GM12872 (cell line): ENCODE results near the gene ZNF214.

Experiments used
- CTCF ChIP-seq: IDR thresholded peaks from 3 replicates; pipeline ENCODE4 v1.5.1; 2011; ENCODE audit warnings: low read depth, mild to moderate bottlenecking, low read length, moderate library complexity; ENCODE audit not compliant: insufficient read depth

Gene ZNF214

DNA sequence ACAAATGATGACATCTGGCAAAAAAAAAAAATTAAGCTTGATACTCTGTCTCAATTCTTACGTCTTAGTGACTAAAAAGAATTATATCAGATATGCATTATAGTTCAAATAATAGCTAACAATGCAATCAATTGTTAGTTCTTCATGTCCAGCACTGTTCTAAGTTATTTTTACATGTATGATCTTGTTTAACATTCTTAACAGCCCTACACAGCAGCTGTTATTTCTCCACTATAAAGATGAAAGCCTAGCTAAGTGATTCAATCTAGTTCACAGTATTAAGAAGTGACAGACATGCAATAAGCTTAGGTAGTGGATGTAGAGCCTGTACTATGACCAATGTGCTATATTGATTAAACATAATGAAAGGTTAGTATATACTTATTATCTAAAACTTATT lies 4.1 kb downstream of the ZNF214 start:
- no peak for TF ChIP-seq CTCF

GRCh38 chr11:7014118-7014517 lies 6.0 kb downstream of the ZNF214 start:
- no peak for TF ChIP-seq CTCF

GRCh38 chr11:7004482-7004881 lies 15.7 kb downstream of the ZNF214 start:
- no peak for TF ChIP-seq CTCF

DNA sequence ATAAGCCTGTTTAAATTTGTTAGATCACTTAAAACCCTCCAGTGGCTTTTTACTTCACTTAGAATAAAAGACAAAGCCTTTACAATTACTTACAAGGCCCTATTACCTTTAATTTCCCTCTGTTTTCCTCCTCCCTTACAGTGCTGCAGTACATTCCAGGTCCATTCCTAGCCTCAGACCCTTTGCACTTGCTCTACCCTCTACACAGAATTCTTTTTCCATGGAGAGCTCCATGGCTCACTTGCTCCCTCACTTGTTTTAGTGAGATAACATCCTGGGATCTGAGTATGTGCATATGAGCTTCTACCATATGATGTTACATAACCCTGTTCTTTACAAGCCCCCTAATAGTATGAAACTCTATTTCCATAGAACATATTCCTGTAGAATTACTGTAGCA lies 24.4 kb downstream of the ZNF214 start:
- TF ChIP-seq CTCF = no peak

GRCh38 chr11:6992457-6993417 lies 27.4 kb downstream of the ZNF214 start:
- no peak for TF ChIP-seq CTCF

DNA sequence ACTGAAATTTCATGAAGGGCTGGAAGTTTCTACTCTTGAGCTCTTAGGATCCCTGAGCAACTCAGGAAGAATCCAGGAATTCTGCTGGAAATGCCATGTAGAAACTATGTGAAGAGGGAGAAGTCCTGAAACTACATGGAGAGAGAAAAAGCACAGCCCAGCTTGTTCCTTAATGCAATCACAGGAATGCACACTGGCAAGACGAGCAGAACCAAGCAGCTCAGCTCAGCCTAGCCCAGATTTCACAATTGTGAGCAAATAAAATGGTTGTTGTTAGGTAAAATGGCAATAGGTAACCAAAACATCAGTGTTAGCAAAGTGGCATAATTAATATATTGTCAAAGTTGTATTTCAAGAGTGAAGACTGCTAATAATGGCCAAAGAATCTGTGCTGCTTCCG lies 28.1 kb downstream of the ZNF214 start:
- TF ChIP-seq CTCF = no peak

DNA sequence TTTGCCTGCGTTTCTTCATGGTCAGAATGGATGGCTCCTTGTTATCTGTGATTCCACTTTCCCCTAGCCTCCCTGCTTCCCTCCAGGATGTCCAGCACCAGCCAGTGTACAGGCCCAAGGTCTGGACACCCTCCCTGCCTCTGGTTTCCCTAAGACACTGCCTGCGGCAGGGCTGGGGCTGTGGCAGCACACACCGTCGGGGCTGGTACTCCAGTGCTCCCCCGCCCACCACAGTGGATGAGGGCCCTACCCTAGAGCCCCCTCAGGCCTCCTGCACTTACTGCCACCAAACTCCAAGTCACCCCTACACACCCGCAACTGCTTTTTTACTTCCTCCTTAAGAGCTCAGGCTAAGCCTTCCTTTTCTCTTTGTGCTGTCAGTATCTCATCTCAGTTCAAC lies 28.9 kb downstream of the ZNF214 start:
- TF ChIP-seq CTCF = no peak
